GM21515 (cell line): ENCODE measurements around the gene CSRP2.

Experiments
- ATAC-seq: cut with Tn5 transposase; IDR thresholded peaks from one replicate; pipeline ENCODE4 v1.9.1; 2021; ENCODE audit not compliant: unreplicated experiment

CSRP2 gene

DNA sequence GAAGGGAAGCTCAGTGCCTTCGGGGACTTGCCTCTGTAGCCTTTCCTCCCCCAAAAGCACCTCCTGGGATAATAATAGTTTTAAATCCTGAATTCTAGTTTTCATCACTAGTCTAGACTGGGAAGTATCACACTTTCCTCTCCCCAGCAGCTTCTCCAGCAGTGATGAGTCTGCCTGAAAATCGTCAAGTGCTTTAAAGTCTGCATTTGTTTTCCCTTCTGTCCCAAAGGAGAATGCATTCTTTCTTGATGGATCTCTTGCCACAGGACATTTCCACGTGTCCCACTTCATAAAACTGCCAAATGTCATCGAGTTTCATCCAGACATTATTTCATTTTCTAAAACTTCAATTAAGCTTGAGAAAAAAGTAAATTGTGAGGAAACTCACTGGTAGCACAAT, 15.0 kb downstream of the CSRP2 start:
- ATAC-seq: no peak

- no peak for ATAC-seq
Measured at GRCh38 chr12:76863005-76863670, 15.7 kb downstream of the CSRP2 start.

GRCh38 chr12:76860256-76860655, 18.6 kb downstream of the CSRP2 start:
- ATAC-seq: no peak

GRCh38 chr12:76859611-76860010, 19.2 kb downstream of the CSRP2 start:
- no peak for ATAC-seq

DNA sequence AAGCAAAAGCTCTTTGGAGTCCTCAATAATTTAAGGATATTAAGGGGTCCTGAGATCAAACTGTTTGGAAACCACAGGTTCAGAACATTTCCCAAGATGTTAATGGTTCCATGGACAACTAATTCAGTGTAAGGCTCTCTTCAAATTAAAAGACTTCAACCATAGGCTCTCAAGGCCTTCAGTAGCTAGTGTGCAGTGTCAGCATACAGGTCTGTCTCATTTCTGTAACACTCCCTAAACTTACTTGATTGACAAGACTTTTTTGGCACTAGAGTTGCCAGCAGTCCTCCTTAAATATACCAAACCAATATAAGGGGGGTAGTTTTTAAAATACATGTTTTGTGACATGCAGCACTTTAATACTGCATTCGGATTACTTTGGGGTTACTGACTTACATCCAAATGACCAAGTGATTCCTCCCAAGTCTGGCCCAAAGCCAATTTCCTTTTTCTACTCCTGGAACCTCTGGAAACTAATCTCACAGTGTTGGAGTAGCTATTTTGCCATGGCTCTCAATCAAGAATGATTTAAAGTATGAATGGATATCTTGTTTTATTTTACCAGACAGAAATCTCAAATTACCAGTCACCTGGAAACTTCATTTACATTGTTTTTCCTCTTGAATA, 22.7 kb downstream of the CSRP2 start:
- no peak for ATAC-seq

DNA sequence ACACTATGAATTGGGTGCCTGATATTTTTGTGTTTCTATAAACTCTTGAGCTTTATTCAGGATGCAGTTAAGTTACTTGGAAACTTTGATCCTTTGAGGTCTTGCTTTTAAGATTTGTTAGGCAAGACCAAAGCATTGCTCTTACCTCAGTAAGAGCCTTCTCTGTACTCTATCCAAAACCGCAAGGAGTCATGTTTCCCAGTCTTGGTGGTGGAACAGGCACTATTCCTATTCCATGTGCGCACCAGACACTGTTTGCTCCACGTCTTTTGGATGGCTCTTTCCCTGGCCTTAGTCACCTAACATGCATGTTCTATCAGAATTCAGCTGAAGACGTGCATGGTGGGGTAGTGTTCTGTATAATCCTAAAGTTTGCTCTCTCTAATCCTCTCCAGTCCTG, 23.5 kb downstream of the CSRP2 start:
- ATAC-seq: no peak

DNA sequence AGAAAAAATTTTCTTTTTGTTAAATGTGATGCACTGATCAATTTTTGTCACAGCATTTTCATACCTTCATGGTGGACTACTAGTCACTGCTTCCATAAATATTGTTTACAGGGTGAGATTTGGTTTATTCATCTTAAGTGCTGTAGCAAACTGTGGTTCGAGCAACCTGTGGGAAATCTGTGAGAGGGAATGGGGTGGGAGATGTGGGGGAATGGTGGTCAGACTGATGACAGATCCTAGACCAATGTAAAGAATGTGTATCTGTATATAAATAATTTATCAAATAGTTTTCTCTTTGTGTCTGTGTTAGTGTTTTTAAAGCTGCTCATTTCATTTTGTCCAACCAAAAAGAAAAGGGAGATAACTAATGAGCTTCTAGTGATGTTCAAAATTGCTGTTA, 26.7 kb downstream of the CSRP2 start:
- ATAC-seq: no peak

- no peak for ATAC-seq
Measured at GRCh38 chr12:76848132-76848531, 30.7 kb downstream of the CSRP2 start.

DNA sequence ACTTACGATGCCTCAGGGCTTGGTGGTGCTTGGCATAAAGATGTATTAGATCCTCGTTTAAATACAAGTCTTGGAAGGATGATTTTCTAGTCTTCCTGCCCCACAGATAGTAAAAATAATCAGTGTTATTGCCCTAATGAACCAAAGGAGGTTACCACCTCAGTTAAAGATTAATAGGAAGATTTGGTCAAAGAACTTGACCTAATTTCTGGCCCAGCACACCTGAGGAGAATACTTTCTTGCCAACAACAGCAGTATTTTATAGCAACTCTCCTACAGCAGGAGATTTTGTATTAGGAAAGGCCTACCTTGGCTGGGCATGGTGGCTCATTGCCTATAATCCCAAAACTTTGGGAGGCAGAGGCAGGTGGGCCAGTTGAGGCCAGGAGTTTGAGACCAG, 31.6 kb downstream of the CSRP2 start:
- no peak for ATAC-seq

- ATAC-seq: no peak
Measured at GRCh38 chr12:76836633-76837032, 42.2 kb downstream of the CSRP2 start.

DNA sequence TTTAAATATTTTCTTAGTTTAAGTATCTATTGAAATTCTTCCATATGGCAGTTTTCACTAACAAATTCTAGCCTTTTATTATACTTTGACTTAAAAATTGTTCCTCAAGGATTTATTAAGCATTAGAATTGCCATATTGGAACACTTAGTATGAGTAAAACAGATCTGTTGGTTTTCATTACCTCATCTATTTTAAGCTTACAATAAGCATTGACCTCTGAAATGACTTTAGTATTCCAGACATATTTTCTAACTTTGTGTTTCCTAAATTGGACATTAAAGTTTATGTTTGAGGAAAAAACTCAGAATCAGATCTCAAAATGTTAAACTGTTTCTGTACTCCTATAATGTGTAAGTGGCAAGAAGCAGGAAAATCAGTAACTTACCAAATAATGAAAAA, 48.4 kb downstream of the CSRP2 start:
- no peak for ATAC-seq

DNA sequence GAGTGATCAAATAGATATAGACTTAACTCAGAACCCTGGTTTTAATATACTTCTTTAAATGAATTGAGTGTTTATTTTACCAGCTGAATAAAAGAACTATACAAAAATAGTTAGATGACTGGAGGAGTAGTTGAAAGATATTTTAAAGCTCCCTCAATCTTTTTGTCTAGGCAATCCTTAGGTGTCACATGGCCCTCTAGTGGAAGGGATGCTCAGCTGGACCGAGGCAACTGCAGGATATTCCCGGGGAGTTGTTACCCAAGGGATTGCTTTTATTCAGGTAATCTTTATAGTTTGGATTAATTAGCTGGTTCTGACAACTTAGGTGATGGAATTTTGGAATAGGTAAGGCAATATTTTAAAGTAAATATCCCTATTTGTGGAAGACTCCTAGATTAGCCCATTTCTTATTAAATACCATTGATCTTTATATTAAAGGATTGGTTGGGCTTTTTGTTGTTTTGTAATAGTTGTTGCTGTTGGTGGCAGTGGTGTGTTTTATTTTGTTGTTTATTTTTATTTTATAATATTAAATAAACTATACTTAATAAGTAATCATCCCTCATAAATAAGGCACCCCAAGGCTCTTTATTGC, 57.8 kb downstream of the CSRP2 start:
- ATAC-seq: no peak

- no peak for ATAC-seq
Measured at GRCh38 chr12:76813972-76814371, 64.8 kb downstream of the CSRP2 start.

- no peak for ATAC-seq
Measured at GRCh38 chr12:76813265-76813664, 65.6 kb downstream of the CSRP2 start.

DNA sequence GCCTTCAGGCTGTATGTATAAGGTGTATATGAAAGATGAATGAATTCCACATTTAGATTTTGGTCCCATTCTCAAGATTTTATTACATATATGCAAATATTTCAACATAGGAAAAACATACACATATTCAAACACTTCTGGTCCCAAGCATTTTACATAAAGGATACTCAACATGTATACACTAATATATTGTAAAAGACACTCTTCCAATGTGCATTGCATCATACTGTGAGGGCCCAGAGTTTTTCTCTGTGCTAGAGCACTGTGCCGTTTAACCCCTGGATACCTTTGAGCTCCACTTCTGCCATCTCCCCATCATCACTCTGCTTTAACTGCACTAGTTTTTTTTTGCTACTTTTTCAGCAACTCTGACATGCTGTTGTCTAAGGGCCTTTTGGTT, 66.8 kb downstream of the CSRP2 start:
- no peak for ATAC-seq

DNA sequence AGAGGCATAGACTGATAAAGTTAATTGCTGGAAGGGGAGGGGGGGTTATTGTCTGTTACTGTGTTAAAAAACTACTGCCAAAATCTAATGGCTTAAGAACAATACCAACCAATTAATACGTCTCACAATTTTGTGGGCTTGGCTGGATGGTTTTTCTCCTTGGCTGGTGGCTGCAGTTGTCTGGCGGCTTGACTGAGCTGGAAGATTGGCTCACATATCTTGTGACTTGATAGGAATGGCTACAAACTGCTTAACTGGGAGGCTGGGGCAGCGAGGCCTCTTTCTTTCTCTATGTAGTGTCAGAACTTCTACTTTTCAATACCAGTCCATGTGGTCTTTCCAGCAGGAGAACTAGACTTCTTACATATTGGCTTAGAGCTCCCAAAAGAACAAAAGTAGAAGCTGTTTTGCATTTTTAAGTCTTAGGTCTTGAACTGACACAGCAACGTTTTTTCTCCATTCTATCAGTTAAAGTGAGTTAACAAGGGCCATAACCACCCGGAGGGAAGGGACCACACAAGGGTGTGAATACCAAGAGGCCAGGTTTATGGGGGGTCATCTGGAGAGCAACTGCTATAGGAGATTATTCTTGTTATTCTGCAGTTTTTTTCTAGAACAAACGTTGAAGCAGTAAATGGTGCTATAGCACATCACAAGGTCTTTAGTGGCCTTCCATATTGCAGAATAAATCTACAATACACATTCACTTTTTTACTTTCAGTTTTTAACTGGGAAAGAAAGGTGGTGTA, 68.0 kb downstream of the CSRP2 start:
- ATAC-seq: no peak
